GM12874 (cell line): ENCODE results near the gene ACADM.

ENCODE experiments used
- CTCF ChIP-seq: IDR thresholded peaks from 2 replicates; pipeline ENCODE4 v1.5.1; 2011; ENCODE audit warnings: low read depth, mild to moderate bottlenecking, control low read depth, low read length, moderate library complexity; ENCODE audit not compliant: insufficient read depth

The ACADM gene

GRCh38 chr1:75724472-75725022 is at the start of gene ACADM:
TSS of gene ACADM (plus strand) at chr1:75724709. CDS start at chr1:75724788, 79 bp downstream.
- no peak for TF ChIP-seq CTCF

- no peak for TF ChIP-seq CTCF
Measured at GRCh38 chr1:75677443-75677842, 47.1 kb upstream of the ACADM start.

GRCh38 chr1:75690547-75690946 is 34.0 kb upstream of the ACADM start:
- no peak for TF ChIP-seq CTCF

GRCh38 chr1:75693551-75693950 is 31.0 kb upstream of the ACADM start:
- TF ChIP-seq CTCF: no peak

GRCh38 chr1:75696000-75696399 is 28.5 kb upstream of the ACADM start:
- no peak for TF ChIP-seq CTCF

GRCh38 chr1:75707191-75707590 is 17.3 kb upstream of the ACADM start:
- no peak for TF ChIP-seq CTCF

- TF ChIP-seq CTCF: no peak
Measured at GRCh38 chr1:75708910-75709309, 15.6 kb upstream of the ACADM start.

GRCh38 chr1:75710832-75711231 is 13.7 kb upstream of the ACADM start:
- TF ChIP-seq CTCF: no peak
